Thyroid gland (tissue), 4 donors: Measurements from ENCODE around the gene PTPRR. TPM values are rescaled to one million over a fixed set of nuclear protein-coding genes. Genes with fewer than 3 reads are reported as not detected.

Experiments
- DNase-seq, 2 donors: peaks; one replicate each; pipeline ENCODE4 v3.0.0-alpha.2; 2019
- H3K27ac ChIP-seq, 3 donors: fragments of 200-600 bp; sonication (generic); 1 replicate in 2 of 3; 2 replicates in 1 of 3; pipeline ENCODE4 v1.5.1; 2016 to 2019; ENCODE audit warnings: mild to moderate bottlenecking in 1 of 3, moderate library complexity in 1 of 3
- H3K27me3 ChIP-seq: fragments of 200-600 bp; sonication (generic); one replicate; pipeline ENCODE4 v1.5.1; 2019
- H3K36me3 ChIP-seq, 2 donors: fragments of 200-600 bp; sonication (generic); one replicate each; pipeline ENCODE4 v1.5.1; 2016 to 2019
- H3K4me1 ChIP-seq, 2 donors: fragments of 200-600 bp; sonication (generic); one replicate each; pipeline ENCODE4 v1.5.1; 2017 to 2019
- H3K4me3 ChIP-seq, 3 donors: fragments of 200-600 bp; sonication (generic); replicated peaks in 1 of 3; 1 replicate in 2 of 3; 2 replicates in 1 of 3; pipeline ENCODE4 v1.5.1; 2016; ENCODE audit warnings: mild to moderate bottlenecking in 1 of 3
- H3K9me3 ChIP-seq: fragments of 200-600 bp; sonication (generic); one replicate; pipeline ENCODE4 v1.5.1; 2017
- CTCF ChIP-seq, 6 experiments: fragments of 200-600 bp in 3 of 6; fragments of 450-650 bp in 3 of 6; sonication (generic) in 3 of 6; IDR thresholded peaks; one replicate each; pipeline ENCODE4 v1.5.1; 2016 to 2019; ENCODE audit warnings: antibody characterized with exemption in 6 of 6, mild to moderate bottlenecking in 2 of 6, inconsistent platforms in 1 of 6, moderate library complexity in 1 of 6
- POLR2A ChIP-seq, 2 donors: fragments of 450-650 bp; IDR thresholded peaks; one replicate each; pipeline ENCODE4 v1.6.1; 2017; ENCODE audit warnings: antibody characterized with exemption in 2 of 2, mild to moderate bottlenecking in 2 of 2, moderate library complexity in 1 of 2
- WGBS, 2 donors: methylation state at CpG; one replicate each; pipeline ENCODE4 v1.1.5; 2017; 5-methylcytosine and 5-hydroxymethylcytosine counted together
- intact Hi-C: fragments of 100-400 bp; cut with DNase I; formaldehyde crosslinking; loops from one replicate; pipeline ENCODE4 v1.15.1; 2023
- total RNA-seq, 4 donors: library from RNA; depleted of rRNA; stranded (reverse); fragments of >200 nt; gene quantifications; one replicate each; pipeline ENCODE4 v1.2.3, GENCODE V29; 2016

PTPRR gene
- total RNA-seq, 4 donors from 2014 or later: 0.39 to 0.94 (median 0.67) TPM; not detected in 1

DNA sequence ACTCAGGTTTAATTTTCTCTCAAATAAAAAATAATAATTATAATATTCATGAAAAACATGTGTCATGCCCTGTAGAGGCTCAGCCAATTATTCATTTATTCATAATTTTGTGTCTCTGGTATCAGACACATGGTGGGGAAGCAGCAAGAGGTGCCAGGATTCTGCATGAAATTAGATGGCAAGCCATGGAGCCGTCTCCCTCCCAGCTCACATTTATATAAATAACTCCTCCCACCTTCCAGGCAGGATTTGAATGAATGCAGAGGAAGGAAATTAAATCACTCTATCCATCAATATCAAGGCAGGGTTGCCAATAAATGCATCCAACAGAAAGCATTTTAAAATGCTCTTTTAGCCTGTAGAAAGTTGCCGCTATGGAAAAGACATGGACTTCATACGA is 98.1 kb downstream of the PTPRR start:
- WGBS, 2 donors: 76 to 83% methylated on average over 3 of the region's 3 CpGs
- no peak for DNase-seq

DNA sequence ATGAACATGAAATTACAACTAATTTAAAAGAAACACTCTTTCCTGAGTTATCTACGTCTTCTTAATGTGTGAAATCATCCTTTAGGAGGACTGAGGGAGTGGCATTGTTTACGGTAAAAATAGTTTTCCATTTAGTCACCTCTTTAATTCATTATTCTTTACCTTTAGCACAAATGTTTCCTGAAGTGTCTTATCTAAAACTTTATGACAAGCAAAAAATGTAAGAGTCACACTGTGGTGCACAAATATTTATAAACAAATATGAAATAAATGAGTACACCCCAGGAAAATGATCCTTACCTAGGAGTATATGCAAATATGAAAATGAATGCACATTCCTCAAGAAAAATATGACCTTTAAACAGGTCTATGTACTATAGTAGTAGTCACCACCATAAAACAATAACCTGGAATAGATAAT is 104.6 kb downstream of the PTPRR start:
- intact Hi-C loops: no loop called here
- Histone ChIP-seq H3K36me3 (no peaks in the 10 kb centered on the region), H3K27ac (no peak overlapping the region), H3K9me3 (no peaks in the 10 kb centered on the region), H3K4me3 (no peak overlapping the region), H3K4me1 (no peaks in the 10 kb centered on the region), H3K27me3 (no peaks in the 10 kb centered on the region)
- no peak for DNase-seq
- WGBS, 2 donors: 86 to 91% methylated on average over 2 of the region's 2 CpGs
- TF ChIP-seq CTCF (IDR thresholded peaks at IDR 0.05) (no peak), POLR2A (IDR thresholded peaks at IDR 0.05) (no peak)

More for the DNA sequence above, 98.1 kb downstream of the PTPRR start:
- Histone ChIP-seq H3K27ac (no peak overlapping the region), H3K9me3 (no peaks in the 10 kb centered on the region), H3K4me1 (no peaks in the 10 kb centered on the region), H3K36me3 (no peaks in the 10 kb centered on the region), H3K4me3 (no peak overlapping the region), H3K27me3 (no peaks in the 10 kb centered on the region)
- TF ChIP-seq CTCF (IDR thresholded peaks at IDR 0.05) (no peak), POLR2A (IDR thresholded peaks at IDR 0.05) (no peak)
- intact Hi-C loops: no loop called here

DNA sequence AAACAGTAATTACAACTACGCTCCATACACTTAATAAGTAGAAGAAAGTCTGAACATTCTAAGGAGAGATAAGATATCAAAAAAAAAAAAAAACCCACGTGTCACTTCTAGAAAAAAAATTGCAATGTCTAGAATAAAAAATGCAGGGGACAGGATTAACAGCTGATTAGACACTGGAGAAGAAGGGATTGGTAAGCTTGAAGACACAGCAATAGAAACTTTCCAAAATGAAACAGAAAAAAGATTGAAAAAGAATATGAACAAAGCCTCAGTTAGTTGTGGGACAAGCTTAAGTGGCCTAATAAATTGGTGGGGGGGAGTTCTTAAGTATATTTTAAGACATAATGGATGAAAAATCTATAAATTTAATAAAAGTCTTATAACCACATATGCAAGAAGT is 105.5 kb downstream of the PTPRR start:
- Histone ChIP-seq H3K4me1 (no peaks in the 10 kb centered on the region), H3K4me3 (no peak overlapping the region), H3K27ac (no peak overlapping the region), H3K36me3 (no peaks in the 10 kb centered on the region), H3K27me3 (no peaks in the 10 kb centered on the region), H3K9me3 (no peaks in the 10 kb centered on the region)
- intact Hi-C loops: no loop called here
- WGBS, 2 donors: 86 to 91% methylated on average over 2 of the region's 2 CpGs
- no peak for DNase-seq
- TF ChIP-seq CTCF (IDR thresholded peaks at IDR 0.05) (no peak), POLR2A (IDR thresholded peaks at IDR 0.05) (no peak)

DNA sequence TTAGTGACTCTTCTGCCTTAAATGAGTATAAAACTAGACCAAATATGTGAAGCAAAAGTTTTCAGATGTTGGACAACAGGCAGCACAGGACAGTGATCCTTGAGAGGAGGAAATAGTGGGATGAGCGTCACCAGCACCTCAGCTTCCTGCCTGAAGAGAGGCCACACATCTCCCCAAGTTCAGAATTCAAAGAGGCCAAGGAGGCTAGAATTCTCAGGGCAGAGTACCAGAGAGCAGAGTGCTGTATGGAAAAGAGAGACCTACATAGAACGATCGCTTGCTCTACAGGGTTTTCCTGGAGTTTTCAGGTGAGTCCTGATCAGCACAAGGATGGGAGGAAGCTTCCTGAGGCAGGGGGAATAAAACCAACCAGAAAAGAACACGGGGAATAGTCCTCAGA is 107.0 kb downstream of the PTPRR start:
- no peak overlapping the region for H3K4me3 ChIP-seq
- no peak for DNase-seq
- no peak overlapping the region for H3K27ac ChIP-seq
- whole genome bisulfite sequencing, 2 donors: 75 to 80% methylated on average over 4 of the region's 4 CpGs
- H3K27me3 ChIP-seq: no peaks in the 10 kb centered on the region
- TF ChIP-seq CTCF (IDR thresholded peaks at IDR 0.05) (no peak), POLR2A (IDR thresholded peaks at IDR 0.05) (no peak)
- intact Hi-C loops: no loop called here
- H3K36me3 ChIP-seq: no peaks in the 10 kb centered on the region
- H3K4me1 ChIP-seq: no peaks in the 10 kb centered on the region
- H3K9me3 ChIP-seq: no peaks in the 10 kb centered on the region

DNA sequence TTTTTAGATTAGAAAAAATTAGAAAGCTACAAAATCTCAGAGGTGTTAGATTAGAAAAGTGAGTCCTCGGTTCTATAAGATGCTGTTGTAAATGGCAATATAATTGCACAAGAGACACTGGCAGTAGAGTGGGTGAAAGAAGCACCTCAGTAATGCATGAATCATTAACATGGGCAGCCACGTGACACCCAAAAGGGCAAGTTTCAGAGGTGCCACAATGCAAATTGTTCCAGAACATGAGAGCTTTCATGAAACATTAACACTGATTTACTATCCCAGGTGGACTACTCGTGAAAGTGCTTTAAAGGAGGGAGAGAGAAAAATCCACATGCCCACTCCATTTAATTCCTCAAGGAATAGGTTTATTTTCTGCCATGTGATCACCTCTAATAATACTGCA is 108.4 kb downstream of the PTPRR start:
- intact Hi-C loops: no loop called here
- H3K27ac ChIP-seq: no peak overlapping the region
- TF ChIP-seq CTCF (IDR thresholded peaks at IDR 0.05) (no peak), POLR2A (IDR thresholded peaks at IDR 0.05) (no peak)
- no peak for DNase-seq
- WGBS, 2 donors: 70 to 75% methylated on average over 3 of the region's 3 CpGs
- H3K36me3 ChIP-seq: no peaks in the 10 kb centered on the region
- H3K4me3 ChIP-seq: no peak overlapping the region
- H3K4me1 ChIP-seq: no peaks in the 10 kb centered on the region
- H3K27me3 ChIP-seq: no peaks in the 10 kb centered on the region
- no peaks in the 10 kb centered on the region for H3K9me3 ChIP-seq
